Activated T-cell treated with anti-CD3 and anti-CD28 coated beads, Interleukin-2, amount 50 U/mL, for 48 hours (primary cell): ENCODE data around the gene RSAD1.
A peak's percentile ranks its signal among the peaks of the same experiment; 100 is the strongest.

Experiments used
- DNase-seq, 2 experiments: peaks; one replicate each; pipeline ENCODE4 v3.0.0-alpha.2; 2020

The RSAD1 gene

DNA sequence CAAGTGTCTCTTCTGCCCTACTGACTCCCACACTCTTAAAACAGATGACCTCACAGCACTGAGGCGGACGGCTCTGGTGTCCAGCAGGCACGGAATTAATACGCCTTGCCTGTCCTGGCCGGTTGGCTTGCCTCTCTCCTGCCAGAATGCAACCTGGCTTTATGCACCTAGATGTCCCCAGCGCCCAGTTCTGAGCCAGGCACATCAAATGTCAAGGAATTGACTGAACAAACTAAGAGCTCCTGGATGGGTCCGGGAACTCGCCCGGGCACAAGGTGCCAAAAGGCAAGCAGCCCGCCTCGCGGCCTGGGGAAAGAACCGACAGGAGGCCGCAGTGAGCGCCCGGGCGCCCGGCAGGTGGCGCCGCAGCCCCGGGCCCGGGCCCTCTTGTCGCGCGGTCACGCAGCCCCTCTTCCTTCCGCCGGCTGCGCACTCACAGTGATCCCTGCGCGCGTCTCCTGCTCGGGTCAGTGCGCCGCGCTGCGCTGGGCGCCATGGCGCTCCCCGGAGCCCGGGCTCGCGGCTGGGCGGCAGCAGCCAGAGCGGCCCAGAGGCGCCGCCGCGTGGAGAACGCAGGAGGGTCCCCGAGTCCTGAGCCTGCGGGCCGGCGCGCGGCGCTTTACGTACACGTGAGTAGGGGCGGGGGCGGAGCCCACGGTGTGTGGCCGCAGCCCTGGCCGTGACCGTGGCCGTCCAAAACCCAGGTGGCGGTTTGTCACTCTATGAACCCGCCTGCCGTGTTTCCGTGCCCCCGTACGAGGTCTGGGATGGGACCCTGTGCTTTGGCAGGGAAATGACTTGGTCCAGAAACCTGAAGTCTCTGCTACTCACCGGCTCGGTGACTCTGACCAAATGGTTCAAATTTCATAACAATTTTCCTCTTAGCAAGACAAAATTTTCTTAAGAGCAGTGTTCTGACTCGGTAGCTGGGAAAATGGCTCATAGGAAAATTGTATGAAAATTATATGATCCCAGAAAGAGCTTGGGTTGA is at the start of gene RSAD1:
TSS of gene RSAD1 (plus strand) at position 470 of the 991 bp plus-strand sequence. CDS start at position 495, 25 bp downstream.
- peak; percentile 87 to 90 for DNase-seq

DNA sequence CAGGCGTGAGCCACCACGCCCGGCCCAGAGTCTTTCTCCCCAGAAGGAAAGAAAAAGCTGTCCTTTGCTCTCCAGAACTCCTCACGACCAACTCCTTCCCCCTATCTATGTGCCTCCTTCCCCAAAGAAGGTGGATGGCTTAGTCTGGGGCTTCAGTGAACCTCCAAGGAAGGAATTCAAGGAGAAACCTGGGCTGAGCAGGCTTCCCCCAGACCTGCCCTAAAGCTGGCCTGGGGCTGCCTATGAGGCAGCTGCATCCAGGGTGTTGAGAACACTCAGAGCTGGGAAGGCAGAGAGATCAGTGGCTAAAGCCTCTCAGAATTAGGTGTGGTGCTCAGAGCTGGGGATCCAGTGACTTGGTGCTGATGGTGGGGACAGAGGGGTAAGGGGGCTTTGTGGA is 48.9 kb upstream of the RSAD1 start:
- no peak for DNase-seq

DNA sequence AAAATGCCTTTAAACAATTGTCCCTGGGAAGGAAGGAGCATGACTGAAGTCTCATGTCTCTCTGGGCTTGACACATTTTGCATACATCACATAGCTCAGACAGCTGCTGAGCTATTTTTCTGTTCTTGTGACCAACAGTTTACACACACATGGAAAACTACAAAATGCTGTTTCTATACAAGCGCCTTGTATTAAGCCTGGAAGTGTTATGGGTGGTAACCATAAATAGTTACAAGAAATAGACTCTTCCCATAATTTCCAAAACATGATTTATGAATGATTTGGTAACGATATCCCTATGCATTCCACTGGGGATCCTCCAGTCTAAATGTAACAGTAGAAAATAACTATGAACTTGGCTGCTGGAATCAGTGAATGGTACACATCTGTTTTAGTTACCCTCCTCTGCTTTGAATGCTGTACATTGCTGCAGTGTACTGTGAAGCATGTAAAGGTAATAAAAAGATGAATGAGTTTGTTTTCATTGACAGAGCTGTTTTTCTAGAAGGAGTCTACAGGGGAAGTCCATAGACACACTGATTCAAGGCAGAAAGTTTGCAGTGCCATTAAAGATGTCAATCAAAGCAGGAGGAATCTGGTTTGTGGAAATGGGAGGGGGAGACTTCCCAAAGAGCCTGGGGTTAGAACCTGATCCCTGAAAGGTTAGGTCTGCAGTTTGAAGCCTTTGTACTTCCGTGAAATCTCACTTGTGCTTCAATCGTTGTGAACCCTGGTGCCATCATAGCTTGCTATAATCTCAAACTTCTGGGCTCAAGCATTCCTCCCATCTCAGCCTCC is 47.6 kb upstream of the RSAD1 start:
- no peak for DNase-seq

GRCh38 chr17:50432125-50432762 is 46.4 kb upstream of the RSAD1 start:
- no peak for DNase-seq

DNA sequence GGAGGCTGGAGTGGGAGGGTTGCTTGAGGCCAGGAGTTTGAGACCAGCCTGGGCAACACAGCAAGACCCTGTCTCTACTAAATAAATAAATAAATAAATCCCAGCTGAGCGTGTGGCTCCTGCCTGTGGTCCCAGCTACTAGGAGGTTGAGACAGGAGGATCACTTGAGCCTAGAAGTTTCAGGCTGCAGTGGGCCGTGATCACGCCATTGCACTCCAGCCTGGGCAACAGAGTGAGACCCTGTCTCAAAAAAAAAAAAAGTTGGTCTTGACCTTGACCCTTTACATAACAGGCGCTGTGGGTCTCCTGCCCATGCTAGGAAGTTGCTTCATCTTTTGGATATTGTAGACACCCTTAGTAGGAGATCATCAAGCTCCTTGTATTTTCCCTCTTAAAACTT is 41.3 kb upstream of the RSAD1 start:
- no peak for DNase-seq

DNA sequence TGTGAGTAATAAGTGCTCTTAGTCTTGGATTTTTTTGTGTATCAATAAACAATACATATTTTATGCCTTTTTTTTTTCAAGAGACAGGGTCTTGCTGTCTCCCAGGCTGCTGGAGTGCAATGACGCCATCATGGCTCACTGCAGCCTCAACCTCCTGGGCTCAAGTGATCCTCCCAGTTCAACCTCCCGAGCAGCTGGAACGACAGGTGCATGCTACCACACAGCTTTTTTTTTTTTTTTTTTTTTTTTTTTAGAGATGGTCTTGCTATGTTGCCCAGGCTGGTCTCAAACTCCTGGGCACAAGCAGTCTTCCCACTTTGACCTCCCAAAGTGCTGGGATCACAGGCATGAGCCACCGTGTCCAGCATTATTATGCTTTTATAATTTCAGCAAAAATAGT is 39.7 kb upstream of the RSAD1 start:
- no peak for DNase-seq

DNA sequence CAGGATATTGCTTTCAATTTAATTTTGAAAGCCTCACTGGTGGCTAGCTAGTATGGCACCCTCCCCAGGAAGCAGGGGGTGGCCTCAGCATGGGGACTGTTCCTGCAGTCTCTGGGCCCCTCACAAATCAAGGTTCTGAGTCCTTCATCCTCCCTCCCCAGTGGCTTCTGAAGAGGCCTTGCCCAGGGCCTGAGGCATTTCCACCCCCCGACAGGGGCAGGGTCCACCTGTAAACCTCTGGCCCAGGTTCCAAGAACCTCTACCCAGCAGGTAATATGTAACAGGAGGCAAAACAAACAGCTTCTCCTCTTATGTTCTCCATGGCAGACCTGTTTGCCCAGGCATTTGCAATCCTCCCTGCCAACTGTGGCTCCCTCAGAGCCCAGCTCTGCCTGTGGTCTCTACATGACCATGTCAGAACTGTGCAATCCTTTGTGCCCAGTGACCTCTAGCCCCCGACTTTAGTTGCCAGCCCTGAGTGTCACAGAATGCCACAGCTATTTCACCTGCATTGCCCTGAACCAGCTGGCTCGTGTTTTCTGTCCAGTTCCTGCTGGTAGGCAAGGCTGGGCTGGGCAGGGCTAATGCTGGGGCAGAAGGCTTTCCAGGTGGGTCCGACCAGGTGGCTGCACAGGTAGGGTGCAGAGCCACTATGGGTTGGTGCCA is 38.4 kb upstream of the RSAD1 start:
- no peak for DNase-seq

DNA sequence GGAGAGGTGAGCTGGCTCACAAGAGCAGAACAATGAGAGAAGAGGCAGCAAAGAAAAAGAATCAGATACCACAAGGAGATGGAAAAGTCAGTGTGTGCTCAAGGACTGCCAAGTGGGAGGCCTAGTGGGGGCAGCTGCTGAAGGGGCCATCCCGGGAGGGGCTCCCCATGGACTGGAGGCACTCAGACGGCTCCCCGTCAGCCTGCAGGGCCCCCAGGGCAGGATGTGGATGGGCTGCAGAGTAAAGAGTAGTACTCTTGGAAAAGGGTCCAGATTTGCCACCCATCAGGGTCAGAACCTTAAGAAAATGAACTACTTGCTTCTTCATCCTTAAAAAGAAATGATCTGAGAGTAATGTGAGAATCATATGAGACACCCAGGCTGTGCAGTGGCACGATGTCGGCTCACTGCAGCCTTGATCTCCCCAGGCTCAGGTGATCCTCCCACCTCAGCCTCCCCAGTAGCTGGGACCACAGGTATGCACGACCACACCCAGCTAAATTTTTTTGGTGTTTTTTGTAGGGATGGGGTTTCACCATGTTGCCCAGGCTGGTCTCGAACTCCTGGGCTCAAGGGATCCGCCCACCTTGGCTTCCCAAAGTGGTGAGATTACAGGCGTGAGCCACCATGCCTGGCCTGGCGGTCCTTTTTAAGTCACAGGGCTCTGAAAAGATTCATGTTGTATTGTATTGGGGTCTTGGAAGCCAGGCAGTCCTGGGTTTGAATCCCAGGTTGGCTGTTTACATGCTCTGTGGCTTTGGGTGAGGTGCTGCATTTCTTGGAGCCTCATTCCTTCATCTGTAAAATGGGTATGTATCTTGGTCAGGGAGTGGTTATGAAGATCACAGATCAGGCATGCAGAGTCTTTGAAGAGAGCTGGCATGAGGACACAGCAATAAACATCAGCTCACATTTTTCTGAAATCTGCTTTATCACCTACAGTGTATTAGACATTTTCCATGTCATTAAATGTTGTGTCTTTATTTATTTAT is 37.5 kb upstream of the RSAD1 start:
- no peak for DNase-seq

DNA sequence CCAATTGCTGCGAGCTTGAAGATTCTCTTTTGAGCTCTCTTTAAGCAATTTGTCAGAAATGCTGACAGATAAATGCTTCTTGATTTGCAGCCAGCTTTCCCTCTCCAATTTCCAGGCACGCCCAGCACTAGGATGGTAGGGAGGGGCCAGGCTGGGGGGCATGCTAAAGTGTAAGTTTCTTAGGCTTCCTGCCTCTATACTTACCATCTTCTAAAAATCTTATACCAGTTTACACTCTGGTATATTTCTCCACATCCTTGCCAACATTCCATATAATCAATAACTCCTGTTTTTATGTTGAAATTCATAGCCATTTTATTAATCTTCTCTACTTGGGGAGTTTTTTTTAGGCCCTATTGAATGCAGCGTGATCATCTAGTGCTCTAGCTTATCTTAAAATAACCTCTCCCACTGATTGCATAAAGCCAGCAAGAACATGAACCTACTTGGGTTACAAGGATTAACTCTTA is 35.1 kb upstream of the RSAD1 start:
- no peak for DNase-seq

DNA sequence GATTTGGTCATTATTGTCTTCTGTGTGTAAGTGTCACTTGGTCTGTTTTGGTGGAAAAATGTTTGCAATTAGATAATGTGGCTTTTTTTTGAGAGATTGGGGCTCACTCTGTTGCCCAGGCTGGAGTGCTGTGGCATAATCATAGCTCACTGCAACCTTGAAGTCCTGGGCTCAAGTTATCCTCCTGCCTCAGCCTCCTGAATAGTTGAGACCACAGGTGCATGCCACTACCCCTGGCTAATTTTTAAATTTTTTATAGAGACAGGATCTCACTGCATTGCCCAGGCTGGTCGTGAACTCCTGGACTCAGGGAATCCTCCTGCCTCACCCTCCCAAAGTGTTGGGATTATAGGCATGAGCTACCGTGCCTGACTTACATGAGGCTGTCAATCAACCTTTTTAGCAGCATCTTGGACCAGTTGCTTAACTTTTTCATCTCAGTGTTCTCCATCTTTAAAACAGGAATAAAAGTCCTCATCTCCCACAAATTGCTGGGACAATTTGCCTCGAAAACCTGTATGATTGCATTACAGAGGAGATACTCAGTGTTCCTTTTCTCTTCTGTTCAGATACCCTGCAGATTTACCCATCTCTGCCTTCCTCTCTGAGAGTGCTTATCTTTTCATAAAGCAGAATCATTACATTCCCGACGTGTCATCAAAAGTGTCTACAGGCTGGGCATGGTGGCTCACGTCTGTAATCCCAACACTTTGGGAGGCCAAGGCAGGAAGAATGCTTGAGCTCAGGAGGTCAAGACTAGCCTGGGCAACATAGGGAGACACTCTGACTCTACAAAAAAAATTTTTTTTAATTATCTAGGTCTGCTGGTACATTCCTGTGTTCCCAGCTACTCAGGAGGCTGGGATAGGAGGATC is 33.6 kb upstream of the RSAD1 start:
- no peak for DNase-seq

DNA sequence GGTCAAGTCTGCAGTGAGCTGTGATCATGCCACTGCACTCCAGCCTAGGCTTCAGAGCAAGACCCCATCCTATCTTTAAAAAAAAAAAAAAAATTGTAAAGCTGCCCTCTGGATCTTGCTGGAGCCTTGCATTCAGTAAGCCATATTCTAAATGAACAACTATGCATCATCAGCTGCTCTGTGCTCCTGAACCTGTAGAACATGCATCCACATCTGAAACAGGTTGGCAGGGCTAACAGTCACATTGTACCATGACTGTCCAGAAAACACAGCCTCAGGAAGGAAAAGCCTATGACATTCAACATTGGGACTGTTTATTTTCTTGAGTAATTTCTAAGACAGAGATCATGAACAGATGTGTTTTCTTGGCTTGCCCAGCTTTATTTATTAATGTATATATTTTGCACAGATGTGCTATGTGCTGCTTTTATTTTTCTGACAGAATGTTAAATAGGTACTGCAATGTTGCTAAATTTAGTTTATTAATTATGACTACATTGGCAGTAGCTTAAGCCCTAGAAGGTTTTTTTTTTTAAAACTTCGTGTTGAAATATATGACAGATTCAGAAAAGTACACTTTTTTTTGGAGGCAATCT is 32.8 kb upstream of the RSAD1 start:
- DNase-seq: no peak

- no peak for DNase-seq
Observed at GRCh38 chr17:50447870-50448595, 30.6 kb upstream of the RSAD1 start.

DNA sequence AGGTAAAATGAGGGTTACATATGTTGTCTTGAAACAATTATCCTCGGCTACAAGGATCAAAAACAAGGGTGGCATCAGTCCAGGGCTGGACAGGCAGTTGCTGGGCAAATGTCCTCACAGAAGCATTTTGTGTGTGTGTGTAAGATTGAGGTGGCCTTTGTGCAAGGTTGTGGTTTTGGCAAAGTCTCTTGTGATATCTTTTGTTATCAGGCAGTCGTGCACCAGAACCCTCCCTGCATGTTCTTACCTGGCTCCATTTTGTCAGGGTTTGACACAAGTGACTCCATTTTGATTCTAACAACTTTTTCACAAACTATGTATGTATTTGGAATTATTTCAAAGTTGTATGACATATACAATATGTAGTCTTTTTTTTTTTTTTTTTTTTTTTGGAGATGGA is 30.0 kb upstream of the RSAD1 start:
- no peak for DNase-seq

- DNase-seq: no peak
Observed at GRCh38 chr17:50451943-50452629, 26.6 kb upstream of the RSAD1 start.

DNA sequence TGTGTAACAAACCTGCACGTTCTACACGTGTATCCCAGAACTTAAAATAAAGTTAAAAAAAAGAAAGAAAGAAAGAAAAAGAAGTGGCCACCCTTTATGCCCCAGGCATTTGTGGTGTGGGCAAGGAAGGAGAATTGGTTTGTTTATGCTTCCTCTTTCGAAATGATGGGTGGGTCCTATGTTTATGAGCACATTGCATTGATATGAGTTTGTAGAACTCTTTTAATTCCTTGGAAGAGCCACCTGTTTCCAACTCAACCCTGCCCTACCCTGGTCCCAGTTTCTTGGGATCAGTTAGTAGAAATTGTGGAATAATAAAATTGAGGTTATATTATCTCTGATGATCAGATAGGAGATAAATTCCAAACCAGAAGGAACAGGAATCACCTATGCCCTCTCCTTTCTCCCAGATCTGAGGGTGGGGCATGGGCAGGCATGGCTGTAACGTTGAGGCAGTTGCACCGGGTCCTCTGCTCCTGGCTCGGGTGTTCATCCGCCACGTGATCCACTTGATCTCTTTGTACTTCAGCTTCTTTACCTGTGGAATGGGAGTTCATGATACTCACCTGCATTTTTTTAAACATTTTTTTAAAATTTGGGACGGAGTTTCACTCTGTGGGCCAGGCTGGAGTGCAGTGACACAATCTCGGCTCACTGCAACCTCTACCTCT is 25.9 kb upstream of the RSAD1 start:
- no peak for DNase-seq

GRCh38 chr17:50453901-50454300 is 24.8 kb upstream of the RSAD1 start:
- no peak for DNase-seq

DNA sequence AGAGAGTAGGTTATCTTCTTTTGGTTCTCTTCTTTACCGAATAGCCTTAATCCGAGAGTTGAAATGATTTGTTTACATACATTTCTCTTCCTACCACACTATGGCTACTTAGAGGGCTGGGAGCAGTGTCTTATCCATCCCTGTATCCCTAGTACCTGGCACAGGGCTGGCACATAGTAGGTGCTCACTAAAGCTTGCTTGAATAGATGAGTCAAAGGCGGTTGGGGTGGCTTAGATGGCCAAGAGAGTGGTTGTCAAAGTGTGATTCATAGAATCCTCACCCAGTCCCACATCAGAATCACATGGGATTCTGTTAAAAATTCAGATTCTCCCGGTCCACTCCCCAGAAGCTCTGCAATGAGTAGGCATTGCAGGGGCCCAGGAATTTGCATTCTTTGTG is 21.0 kb upstream of the RSAD1 start:
- no peak for DNase-seq

- no peak for DNase-seq
Observed at GRCh38 chr17:50458270-50458669, 20.4 kb upstream of the RSAD1 start.
